ENCODE data around the gene PHLPP1.

PHLPP1 gene

DNA sequence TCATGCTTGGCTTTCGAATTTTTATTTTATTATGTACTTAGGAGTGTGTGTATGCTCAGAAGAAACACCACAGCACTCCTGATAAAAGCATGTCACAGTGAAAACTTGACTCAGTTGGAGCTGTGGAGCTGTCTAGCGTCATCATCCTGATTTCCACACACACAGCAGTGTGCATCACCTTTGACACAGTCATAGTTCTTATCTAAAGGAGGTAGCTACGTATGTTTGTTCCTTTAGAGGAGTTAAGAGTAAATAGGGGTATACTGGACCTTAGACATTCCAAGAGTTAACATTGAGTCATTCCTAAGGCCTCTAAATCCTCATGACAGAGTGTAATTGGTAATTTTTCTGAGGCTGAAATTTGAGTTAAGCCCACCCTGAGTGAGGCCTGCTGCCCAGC is 96.9 kb downstream of the PHLPP1 start:
- DNase-seq, result no peak

DNA sequence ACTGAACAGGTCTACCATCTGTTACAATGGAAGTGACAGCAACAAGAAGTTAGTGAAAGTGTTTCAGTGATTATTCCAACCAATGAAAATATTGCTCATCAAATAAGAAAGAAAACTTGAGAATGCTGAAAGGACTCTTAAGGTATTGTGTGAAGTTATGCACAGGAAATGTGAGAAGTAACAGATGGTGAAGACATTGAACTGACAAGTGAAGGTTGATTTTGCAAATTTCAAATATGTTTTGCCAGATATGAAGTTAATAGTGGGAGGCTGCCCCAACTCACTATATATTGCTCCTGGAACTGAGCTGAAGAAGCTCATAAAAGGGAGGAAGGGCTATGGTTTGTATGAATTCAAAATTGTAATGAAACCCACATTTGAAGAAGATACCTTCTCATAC is 97.5 kb downstream of the PHLPP1 start:
- no peak for DNase-seq

DNA sequence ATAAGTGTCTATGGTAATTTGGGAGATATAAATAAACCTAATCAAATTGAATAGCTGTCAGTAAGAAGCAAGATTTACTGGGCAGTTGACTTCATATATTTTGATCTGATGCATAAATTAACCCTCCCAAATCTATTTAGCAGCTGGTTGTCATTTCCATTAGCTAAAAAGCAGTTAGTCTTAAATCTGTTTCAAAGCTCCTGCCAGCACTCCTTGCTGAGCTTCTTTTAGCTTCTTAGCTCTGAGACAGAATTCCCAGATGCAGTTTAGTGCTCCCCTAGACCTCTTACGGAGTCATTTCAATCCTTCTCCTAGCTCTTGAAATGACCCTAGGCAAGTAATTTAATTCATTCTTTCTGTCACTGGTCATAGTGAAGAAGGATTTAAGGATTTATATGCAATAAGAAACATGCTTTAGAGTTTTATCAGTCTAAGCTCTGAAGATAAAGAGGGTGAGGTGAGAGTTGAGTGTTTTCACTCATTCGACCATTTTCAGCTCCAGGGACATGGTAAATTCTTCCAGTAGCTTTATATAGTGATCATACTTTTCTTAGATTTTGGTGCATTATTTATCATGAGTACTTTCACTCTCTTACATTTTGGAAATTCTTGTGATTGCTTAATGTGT is 98.9 kb downstream of the PHLPP1 start:
- no peak for DNase-seq

DNA sequence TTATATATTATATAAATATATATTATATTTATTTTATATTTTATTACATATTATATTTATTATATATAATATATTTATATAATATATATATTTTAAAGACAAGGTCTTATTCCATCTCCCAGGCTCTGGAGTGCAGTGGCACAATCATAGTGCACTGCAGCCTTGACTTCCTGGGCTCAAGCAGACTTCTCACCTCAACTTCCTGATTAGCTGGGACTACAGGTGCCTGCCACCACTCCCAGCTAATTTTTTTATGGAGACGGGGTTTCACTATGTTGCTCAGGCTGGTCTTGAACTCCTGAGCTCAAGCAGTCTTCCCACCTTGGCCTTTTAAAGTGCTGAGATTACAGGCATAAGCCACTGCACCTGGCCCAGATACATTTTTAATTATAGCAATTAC is 110.0 kb downstream of the PHLPP1 start:
- no peak for DNase-seq

DNA sequence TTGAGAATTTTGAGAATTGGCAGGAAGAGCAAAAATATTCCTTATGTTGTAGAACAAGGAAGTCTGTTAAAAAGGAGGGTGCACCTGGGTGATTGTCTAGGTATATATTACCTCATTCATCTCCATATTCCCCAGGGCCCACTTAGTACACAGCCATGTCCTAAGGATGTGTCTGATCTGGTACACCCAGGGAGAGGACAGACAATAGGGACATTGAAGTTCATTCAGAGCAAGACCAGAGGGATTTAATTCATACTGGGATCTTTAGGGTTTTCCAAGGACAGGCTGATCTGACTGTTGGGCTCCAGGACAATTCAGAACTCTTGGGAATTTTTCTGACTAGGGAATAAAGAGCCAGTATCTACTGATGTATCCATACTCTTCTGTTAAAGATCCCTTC is 112.1 kb downstream of the PHLPP1 start:
- DNase-seq, result no peak

DNA sequence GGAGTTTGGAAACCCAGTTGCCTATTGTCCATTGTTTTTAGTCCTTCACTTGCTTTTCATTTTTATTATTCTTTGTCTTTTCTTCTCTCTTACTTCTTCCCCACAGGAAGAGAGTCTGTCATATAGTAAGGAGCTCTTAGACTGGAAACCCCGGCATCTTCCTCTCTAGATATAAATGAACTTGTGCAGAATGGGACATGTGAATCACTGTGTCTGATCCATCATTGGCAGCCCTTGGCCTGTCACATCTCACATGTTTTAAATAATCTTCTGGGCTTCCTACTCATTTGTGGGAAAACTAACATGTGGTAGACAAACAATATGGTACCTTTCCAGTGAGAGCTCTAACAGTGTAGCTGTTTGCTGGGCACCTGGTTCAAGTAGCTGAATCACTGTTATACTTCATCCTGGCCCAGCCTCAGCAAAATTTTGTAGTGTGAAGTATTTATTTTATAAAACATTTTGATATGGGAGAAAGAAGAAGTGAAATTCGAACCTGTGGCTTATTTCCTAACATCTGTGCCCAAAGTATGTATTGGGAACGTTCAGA is 112.8 kb downstream of the PHLPP1 start:
- no peak for DNase-seq

DNA sequence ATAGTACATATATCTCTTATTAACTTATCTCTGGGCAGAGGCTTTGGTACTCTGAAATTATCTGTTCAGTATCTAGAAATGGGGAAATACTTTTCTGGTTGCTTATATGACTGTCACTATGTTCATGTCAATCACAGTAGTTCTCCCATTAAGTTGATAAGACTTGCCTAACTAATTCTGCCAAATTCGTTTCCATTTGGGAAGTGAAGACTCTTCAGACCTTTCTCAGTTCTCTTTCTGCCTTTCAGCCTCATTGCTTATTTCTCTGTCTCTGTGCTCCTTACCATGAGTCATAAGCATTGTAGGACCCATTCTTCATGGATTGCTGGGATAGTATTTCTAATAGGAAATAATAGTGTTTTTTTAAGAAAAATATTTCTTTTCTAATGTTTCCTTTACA is 113.5 kb downstream of the PHLPP1 start:
- DNase-seq, result no peak

DNA sequence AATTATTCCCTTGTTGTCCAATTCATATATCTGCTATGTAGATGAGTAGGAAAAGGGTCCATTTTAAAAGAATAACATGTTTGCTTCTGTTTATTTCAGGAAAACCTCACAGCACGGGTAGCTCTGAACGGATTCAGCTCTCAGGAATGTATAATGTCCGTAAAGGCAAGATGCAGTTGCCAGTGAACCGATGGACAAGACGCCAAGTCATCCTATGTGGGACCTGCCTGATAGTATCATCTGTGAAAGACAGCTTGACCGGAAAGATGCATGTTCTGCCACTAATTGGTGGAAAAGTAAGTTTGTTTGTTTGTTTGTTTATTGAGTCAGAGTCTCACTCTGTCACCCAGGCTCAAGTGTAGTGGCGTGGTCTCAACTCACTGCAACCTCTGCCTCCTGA is 114.6 kb downstream of the PHLPP1 start:
- no peak for DNase-seq

DNA sequence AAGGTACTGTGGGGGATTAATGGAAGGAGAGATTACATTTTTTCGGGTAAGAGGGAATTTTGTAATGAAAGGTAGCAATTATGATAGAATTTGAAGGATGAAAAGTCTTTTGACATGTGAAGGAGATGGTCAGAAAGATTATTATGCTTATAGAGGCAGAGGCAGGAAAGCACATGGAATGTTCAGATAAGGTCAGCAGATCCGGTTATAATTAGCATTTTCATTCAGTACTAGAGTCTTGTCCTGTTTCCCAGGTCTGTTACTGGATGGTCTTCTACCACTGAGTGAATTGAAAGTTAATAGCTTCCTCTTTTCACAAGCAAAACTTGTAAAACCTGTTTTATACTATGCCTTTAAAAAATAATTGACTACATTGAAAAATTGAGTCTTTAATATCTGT is 116.9 kb downstream of the PHLPP1 start:
- DNase-seq, result no peak

DNA sequence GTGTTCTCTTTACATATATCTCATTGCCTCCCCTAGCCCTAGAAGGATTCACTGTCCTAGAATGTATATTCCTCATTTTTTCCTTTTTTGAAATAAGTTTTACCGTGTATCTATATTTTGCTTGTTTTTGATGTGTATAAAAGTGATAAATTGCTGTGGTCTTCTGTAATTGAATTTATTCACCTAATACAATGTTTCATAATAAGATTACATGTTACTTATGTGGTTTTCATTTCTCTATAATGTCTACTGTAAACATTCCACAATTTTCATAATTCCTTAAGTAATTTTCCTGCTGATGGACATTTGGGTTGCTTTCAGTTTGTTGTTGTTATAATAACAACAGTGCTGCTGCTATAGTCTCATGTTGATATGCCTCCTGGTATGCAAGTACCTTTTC is 118.2 kb downstream of the PHLPP1 start:
- DNase-seq, result no peak

DNA sequence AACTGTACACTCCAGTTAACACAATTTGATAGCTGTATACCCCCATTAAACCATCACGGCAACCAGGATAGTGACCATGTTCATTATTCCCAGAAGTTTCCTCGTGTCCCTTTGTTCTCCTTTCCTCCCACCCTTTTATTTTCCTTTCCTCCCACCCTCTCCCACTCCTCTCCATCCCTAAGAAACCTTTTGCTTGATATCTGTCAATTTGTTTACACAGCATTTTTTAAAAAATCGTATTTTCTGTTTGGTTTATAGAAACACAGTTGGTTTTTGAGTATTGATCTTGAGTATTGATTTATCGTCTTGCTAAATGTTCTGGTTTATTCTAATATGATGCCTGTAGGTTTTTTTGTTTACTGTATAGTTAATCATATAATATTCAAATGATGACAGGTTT is 119.4 kb downstream of the PHLPP1 start:
- DNase-seq, result no peak

DNA sequence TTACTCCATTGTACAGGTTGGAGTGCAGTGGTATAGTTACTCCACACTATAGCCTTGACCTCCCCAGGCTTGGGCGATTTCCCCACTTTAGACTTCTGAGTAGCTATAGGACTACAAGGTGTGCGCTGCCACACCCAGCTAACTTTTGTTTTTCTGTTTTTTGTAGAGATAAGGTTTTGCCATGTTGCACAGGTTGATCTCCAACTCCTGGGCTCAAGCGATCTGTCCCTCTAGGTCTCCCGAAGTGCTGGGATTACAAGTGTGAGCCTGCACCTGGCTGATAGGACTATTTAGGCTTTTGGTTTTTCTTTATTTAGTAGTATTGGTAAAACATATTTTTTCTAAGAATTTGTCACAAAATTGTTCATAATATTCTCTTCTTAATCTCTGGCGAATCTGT is 121.7 kb downstream of the PHLPP1 start:
- DNase-seq, result no peak

DNA sequence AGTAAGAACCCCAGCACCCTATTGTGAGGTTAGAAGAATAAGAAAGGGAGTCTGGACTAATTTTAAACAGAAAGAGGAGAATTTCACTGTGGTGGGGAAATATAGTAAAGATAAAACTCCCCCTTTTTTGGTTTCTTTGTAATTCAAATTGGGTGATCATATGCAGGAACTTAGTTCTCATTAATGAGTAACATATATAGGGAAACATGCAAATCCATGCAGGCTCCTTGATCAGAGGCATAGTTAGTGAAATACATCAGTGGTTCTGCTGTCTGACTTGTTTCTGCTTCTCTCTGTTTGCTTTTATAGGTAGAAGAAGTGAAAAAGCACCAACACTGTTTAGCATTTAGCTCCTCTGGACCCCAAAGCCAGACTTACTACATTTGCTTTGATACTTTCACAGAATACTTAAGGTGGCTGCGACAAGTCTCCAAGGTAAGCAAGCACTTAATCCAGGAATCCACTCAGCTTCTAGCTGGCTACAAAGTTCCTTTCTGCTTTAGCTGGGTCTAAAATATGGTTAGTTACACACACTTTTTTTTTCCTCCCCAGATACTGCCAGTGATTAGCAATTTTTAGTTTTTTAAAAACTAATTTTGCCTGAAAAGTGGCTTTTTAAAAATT is 123.2 kb downstream of the PHLPP1 start:
- DNase-seq, result no peak

DNA sequence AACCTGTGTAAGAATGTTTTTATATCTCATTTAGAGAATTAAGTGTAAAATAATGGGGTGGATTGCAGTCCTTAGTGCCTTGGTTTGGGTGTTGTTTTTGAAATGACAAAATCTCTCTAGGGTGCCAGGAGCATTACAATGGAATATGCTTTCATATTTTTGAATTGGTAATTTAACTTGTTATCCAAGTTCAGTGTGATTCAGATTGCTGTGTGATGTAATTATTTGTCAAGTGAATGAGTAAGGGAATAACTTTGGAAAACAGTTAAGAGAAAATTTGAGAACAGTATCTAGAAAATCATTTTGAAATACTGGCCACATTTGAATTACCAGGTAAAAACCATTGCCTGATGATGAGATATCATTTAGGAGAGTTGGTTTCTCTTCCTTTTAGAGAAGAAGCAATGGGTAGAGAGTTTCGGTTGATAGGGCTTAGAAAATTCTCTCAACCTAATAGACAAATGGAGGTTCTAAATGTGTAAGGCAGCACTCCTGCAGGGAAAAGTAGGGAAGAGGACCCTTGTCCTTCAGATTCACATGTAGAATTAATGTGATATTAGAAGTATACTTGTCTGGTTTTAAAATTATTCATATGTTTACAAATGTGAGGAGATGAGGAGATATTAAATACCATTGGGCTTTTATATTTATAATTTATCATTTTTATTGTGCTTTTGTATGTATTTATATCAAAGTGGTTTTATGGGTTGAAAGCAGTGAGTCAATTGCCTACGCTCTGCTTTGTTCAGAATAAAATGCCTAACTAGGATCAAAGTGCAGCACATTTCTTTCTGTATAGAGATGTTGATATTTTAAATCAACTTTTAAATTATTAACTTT is 124.8 kb downstream of the PHLPP1 start:
- DNase-seq, result no peak

DNA sequence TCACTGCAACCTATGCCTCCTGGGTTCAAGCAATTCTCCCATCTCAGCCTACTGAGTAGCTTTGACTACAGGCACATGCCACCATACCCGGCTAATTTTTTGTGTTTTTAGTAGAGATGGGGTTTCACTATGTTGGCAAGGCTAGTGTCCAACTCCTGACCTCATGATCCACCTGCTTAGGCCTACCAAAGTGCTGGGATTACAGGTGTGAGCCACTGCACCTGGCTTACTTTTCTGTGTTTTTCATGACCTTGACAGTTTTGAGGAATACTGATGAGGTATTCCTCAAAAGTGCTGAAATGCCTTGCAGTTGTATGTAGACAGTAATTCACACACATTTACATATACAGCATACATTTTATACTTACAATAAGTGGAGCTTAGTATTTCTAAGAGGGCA is 126.1 kb downstream of the PHLPP1 start:
- DNase-seq, result no peak

DNA sequence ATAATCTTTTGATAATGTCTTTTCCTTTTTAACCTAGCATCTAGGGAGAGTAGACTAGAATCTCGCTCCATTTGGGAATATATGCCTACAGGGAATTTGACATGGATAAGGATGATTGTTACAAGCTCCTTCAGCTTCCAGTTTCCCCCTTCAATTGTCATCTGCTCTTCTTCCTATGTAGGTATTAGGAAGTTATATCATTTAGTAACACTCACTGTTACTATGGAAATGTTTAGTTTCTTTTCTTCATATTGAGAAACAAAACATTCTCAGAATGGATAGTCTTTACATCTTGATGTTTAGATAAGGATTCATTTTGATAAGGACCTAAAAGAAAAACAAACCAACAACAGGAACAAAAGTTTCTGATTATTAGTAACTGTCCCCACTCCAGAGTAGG is 127.6 kb downstream of the PHLPP1 start:
- no peak for DNase-seq

DNA sequence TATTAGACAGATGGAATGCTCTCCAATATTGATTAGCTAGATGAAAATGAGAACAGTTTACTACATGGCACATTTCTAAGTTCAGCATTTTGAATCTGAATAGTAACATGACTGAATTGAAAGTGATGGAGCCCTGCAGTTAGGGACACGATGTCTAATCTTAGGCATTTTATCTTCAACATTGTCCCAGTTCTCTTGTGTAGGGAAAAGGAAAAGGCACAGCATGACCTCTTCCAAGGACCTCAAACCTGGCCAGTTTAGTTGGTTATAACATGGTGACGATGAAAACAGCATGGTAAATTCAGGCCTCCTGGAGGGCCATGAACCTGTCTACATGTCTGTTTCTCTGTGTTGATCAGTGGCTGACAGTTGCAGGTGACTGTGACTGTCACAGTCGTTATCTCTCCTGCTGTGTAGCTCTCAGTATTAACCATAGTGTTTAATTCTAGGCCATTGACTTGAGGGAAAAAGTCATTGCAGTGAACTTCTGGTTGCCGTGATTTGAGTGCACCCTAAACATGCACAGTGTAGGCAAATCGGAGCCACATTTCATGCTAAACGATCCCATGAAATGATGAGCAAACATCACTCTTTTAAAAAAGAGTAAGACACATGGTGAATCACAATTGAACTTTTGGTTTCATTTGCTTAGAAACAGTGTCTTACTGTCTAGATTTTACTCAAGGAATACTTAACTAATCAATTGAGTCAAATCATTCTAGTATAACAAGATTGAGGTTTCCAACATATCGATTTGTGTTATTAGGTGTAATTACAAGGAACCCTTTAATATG is 129.7 kb downstream of the PHLPP1 start:
- no peak for DNase-seq

DNA sequence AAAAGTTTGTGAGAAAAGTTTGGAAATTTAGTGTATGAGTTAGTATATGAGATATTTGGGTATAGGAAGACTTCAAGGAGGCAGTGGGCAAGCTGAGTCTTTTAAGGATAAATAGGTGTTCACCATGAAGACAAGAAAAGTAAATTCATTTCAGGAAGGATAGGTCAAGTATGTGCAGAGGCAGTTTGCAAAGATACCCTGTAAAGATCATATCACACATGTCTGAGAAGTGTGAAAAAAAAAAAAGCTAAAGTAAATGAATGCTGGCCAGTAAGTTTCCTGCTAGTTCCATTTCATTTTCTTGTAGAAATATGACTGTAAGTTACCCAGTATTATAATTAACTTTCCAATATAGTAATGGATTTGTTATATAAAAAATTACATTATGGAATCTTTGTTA is 131.0 kb downstream of the PHLPP1 start:
- no peak for DNase-seq

DNA sequence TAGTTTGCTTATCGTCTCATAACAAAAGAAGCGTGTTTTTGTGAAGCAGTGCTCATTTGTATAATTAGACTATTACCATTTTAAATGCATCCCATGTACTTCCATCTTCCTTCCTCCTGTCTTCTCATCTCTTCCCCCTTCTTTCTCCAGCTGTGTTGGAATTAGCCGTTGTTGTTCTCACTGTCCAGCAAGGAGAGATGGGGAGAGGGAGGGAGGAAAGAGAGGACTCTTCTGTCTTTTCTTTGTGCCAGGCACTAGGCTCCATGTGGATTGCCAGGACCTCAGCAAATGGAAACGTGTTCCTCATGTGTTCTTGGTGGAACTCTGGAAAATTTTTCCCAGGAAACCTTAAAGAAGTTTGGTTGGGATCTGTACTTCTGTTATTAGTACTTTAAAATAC is 131.7 kb downstream of the PHLPP1 start:
- DNase-seq, result no peak

DNA sequence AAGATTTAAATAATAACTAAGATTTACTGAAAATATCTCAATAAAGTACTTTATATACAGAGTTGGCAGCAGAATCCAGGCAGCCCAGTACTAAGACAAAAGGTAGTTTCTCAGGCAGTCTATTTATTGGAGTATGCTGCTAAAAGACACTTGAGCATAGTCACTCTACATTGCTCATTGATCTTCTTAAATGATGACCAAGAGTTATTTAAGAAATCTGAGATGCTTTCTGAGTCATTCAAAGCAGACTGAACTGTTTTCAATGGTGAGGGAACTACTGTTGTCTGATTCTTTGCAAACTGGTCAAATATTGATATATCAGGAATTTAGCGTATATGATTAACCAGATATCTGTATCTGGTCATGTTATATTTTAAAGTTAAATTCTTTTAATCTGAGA is 133.6 kb downstream of the PHLPP1 start:
- DNase-seq, result no peak

DNA sequence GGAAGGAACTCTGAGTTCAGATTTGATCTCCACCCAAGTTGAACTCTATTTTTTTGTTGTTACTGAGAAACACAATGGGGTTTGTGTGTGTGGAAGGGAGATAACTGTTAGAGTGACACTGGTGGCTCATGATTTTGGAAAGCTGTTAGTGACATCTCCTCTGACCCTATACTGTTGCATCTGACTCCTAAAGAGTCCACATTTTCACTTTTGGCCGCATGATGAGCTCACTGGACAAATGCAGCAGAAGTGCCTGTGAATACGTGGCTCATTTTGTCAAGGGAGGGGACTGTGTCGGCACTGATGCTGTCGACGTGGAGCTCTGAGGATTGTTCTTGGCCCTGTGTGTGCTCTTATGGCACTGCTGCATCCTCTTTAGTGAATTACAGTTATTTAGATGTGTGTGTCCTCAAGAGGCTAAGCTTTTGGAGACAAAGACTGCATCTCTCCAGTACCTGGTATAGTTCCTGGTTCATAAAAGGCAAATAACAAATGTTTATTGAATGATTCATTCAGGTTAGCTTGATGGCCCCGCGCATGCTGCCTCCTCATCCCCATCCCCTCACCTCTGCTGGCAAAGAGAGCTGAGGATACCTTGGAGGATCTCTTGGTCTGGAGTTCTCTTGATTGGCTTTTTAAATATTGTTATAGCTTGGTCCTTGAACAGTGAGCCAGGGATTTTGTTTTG is 135.4 kb downstream of the PHLPP1 start:
- no peak for DNase-seq

DNA sequence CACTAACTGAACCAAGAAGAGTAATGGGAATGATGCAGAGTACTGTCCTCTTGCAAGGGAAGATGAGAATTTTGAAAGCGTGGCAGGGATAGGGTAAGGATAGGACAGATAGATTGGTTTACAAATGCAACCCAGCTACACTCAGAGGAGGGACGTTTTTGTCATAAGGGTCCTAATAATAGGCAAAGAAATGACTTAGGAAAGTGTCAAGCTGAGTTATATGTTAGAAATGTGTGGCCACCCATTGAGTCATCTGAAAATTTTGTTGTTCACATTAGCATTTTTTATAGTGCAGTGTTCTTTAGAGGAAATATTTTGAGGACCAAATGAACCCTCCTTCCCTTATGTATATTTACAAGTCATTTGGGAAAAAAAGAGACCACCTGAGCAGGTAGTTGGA is 137.5 kb downstream of the PHLPP1 start:
- DNase-seq, result no peak

DNA sequence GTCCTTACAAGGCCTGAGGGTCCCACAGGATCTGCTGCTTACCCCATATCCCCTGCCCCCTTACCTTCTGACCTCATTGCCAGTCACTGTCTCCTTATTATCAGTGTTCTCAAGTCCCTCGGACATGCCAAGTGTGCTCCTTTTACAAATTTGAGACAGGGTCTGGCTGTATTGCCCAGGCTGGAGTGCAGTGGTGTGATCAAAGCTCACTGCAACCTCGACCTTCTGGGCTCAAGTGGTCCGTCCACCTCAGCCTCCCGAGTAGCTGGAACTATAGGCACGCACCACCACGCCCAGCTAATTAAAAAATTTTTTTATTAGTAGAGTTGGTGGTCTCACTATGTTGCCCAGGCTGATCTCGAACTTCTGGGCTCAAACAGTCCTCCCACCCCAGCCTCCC is 141.0 kb downstream of the PHLPP1 start:
- no peak for DNase-seq

Data from activated effector memory CD4-positive, alpha-beta T cell treated with Interleukin-2 at 50 U/mL for 16 hours (primary cell).